Measurements from ENCODE around the gene KCNH4. TPM values are rescaled to one million over a fixed set of nuclear protein-coding genes. Genes with fewer than 3 reads are reported as not detected.
A peak's percentile ranks its signal among the peaks of the same experiment; 100 is the strongest.

The KCNH4 gene
- total and polyA plus RNA-seq, 12 donors, result 0.13 to 1.0 (median 0.19) TPM; not detected in 2

DNA sequence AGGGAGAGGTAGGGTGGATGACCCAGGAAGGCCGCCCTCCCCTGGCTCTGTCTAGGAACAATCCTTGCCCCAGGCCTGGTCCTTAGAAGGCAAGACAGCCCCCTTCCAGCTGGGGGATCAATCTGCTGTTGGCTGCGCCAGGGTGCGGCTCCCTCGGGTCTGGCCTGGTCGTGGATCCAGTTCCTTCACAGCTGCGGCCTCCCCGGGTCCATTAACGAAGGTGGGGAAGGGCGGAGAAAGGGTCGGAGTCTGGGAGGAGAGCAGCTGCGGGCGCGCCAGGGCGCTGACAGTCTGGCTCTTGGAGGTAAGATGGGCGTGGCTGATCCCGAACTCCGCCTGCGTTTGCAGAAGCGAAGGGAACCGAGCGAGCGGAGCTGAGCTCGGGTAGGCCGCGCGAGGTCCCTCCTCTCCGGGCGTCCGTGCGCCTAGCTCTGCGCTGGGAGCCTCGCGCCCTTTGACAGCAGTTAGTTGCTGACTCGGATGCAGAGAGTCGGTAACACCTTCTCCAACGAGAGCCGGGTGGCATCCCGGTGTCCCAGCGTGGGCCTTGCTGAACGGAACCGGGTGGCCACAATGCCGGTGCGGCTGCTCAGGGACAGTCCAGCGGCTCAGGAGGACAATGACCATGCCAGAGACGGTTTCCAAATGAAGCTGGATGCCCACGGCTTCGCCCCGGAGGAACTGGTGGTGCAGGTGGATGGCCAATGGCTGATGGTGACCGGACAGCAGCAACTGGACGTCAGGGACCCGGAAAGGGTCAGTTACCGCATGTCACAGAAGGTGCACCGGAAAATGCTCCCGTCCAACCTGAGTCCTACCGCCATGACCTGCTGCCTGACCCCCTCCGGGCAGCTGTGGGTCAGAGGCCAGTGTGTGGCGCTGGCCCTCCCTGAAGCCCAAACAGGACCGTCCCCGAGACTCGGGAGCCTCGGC, 58.3 kb downstream of the KCNH4 start, which contains the start of gene HSPB9:
HSPB9 (plus strand) TSS at position 434 of the 933 bp plus-strand sequence; CDS start at position 481, 47 bp downstream.
- 79 to 88% (median 82%) methylated on average over 38 to 61 of the region's 61 CpGs for WGBS, 4 donors
- no peak for DNase-seq
- peaks cover 0 to 27% of the 10 kb centered on the region in 2 donors for H3K36me3 ChIP-seq (replicated peaks in 1 of 2)
- intact Hi-C loops (cut with DNase I), result no loop called here
- H3K27me3 ChIP-seq, result no peaks in the 10 kb centered on the region
- peaks cover 8 to 15% of the 10 kb centered on the region in 2 donors for H3K4me1 ChIP-seq (replicated peaks in 1 of 2)
- no peaks in the 10 kb centered on the region for H3K9me3 ChIP-seq (replicated peaks in 1 of 3)
- H3K27ac ChIP-seq, result peak within 1 kb of the TSS in 1 of 5 donors; percentile 1
- H3K4me3 ChIP-seq, result peak within 1 kb of the TSS in 1 of 4 donors; percentile 91
- TF ChIP-seq POLR2A (IDR thresholded peaks at IDR 0.05), result no peak
- TF ChIP-seq, protein P1, sequence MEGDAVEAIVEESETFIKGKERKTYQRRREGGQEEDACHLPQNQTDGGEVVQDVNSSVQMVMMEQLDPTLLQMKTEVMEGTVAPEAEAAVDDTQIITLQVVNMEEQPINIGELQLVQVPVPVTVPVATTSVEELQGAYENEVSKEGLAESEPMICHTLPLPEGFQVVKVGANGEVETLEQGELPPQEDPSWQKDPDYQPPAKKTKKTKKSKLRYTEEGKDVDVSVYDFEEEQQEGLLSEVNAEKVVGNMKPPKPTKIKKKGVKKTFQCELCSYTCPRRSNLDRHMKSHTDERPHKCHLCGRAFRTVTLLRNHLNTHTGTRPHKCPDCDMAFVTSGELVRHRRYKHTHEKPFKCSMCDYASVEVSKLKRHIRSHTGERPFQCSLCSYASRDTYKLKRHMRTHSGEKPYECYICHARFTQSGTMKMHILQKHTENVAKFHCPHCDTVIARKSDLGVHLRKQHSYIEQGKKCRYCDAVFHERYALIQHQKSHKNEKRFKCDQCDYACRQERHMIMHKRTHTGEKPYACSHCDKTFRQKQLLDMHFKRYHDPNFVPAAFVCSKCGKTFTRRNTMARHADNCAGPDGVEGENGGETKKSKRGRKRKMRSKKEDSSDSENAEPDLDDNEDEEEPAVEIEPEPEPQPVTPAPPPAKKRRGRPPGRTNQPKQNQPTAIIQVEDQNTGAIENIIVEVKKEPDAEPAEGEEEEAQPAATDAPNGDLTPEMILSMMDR (IDR thresholded peaks at IDR 0.05), result no peak

DNA sequence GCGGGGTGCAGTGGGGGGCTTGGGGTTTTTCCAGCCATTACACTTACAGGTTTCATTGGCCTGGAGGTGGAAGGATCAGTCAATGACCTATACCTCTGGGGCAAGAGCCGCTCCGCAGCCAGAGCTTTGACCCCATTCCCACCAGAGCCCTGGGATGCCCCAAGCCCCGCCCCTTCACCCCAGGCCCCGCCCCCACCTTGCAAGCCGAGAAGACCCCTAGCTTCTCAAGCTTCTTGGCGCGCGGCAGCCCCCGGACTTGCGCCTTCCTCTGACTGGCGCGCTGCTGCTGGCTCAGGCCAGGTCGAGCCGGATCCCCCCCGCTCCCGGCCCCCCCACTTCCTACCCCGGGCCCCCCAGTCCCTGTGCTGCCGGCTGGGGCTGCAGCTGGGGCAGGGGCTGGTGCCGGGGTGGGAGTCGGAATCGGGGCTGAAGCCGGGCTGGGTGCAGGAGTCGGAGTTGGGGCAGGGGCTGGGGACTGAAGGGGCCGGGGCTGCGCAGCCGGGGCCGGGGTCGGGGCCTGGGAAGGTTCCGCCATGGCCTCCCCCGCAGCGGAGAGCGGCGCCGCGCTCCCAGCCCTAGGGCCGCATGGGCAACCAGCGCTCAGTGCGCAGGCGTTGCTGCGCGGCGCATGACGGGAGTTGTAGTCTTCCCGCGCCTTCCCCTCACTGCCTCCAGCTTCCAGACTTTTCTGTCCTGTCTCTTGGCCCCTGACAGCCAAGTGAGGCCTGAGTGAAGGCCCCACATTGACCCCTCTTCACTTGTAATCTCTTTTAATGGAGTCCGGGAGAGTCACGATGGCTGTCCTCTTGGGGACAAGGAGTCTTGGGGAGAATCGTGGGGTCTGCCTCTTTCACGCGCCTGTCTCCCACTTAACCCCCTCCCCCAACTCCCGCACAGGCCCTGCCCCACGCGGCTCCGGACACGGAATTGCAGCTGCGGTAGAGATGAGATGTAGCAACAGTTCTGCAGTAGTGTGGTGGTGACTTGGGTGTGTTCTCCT, 59.9 kb downstream of the KCNH4 start, which contains the start of gene KAT2A:
KAT2A (minus strand) TSS at position 598 of the 1,000 bp plus-strand sequence; CDS start at position 535, 63 bp downstream.
- intact Hi-C loops (cut with DNase I), result no loop called here
- peak; percentile 74 to 89 (median 80) for DNase-seq
- Histone ChIP-seq H3K4me1 (replicated peaks in 1 of 2) (peaks cover 14 to 21% of the 10 kb centered on the region in 2 donors), H3K9me3 (replicated peaks in 1 of 3) (no peaks in the 10 kb centered on the region), H3K36me3 (replicated peaks in 1 of 2) (peaks cover 0 to 16% of the 10 kb centered on the region in 2 donors), H3K27me3 (no peaks in the 10 kb centered on the region), H3K27ac (peak within 1 kb of the TSS in 2 of 5 donors; percentile 30 to 49), H3K4me3 (peak within 1 kb of the TSS; percentile 40 to 91 (median 68))
- WGBS, 4 donors, result 6 to 30% (median 9%) methylated on average over 10 to 57 of the region's 57 CpGs
- TF ChIP-seq POLR2A (IDR thresholded peaks at IDR 0.05), result no peak
- TF ChIP-seq, protein P1 (IDR thresholded peaks at IDR 0.05), result no peak

DNA sequence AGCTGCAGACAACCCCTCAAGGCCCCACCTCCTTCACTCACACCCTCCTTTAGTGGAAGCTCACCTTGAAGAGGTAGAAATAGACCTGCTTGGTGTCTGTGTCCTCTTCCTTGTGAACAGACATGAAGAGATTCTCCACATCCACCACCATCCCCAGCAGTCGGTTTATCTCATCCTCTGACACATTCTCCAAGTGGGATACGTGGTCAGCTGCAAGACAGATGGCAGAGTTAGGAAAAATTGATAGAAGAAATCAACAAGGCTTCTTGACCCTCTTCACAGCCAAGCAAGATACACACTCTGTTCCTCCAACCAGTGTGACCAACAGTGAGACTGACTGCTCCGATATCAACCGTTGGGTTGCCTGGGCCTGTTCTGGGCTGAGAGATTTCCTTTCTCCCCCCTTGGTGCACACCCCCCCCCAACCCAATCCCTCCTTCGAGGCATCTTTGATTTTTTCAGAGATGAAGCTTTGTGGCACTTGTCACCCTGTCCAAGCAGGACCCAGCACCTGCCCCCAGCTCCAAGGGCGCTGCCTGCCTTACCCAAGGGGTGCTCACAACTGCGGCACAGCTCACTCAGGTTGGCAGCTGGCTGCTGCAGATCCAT, 60.7 kb downstream of the KCNH4 start:
- Histone ChIP-seq H3K4me3 (peak overlapping the region in 2 of 4 donors; percentile 57 to 91), H3K4me1 (replicated peaks in 1 of 2) (peaks cover 18 to 27% of the 10 kb centered on the region in 2 donors), H3K27ac (no peak overlapping the region), H3K9me3 (replicated peaks in 1 of 3) (no peaks in the 10 kb centered on the region), H3K27me3 (no peaks in the 10 kb centered on the region), H3K36me3 (replicated peaks in 1 of 2) (peaks cover 0 to 15% of the 10 kb centered on the region in 2 donors)
- intact Hi-C loops (cut with DNase I), result no loop called here
- 45 to 53% (median 48%) methylated on average over 5 to 7 of the region's 7 CpGs for WGBS, 4 donors
- DNase-seq, result no peak
- TF ChIP-seq POLR2A (IDR thresholded peaks at IDR 0.05), result no peak
- TF ChIP-seq, protein P1 (IDR thresholded peaks at IDR 0.05), result no peak
